GM12874 (cell line): Measurements from ENCODE around the gene NUMA1.

ENCODE experiments used
- CTCF ChIP-seq: IDR thresholded peaks from 2 replicates; pipeline ENCODE4 v1.5.1; 2011; ENCODE audit warnings: low read depth, mild to moderate bottlenecking, control low read depth, low read length, moderate library complexity; ENCODE audit not compliant: insufficient read depth

NUMA1 gene

GRCh38 chr11:72080326-72081183 is at the start of gene NUMA1, which contains the start of gene LRRC51:
TSS of gene NUMA1 (minus strand) at chr11:72080542. CDS start at chr11:72035943, 44,599 bp downstream.
TSS of gene LRRC51 (plus strand) at chr11:72080850. CDS start at chr11:72089084, 8,234 bp downstream.
- TF ChIP-seq CTCF: no peak

- no peak for TF ChIP-seq CTCF
These were observed 49.0 kb upstream of the NUMA1 start for GRCh38 chr11:72129381-72129780.

- no peak for TF ChIP-seq CTCF
These were observed 47.6 kb upstream of the NUMA1 start for GRCh38 chr11:72127923-72128322.

GRCh38 chr11:72125956-72126355 is 45.6 kb upstream of the NUMA1 start:
- TF ChIP-seq CTCF: no peak

- TF ChIP-seq CTCF: no peak
These were observed 43.7 kb upstream of the NUMA1 start for GRCh38 chr11:72124046-72124445.

- no peak for TF ChIP-seq CTCF
These were observed 42.8 kb upstream of the NUMA1 start for GRCh38 chr11:72123117-72123653.

- TF ChIP-seq CTCF: no peak
These were observed 42.3 kb upstream of the NUMA1 start for GRCh38 chr11:72122607-72123006.
